H9 (cell line): ENCODE results near the gene ZFP28. TPM values are rescaled to one million over a fixed set of nuclear protein-coding genes. Genes with fewer than 3 reads are reported as not detected.

Experiments
- DNase-seq: peaks from one replicate; pipeline ENCODE4 v3.0.0-alpha.2; 2017
- H2AFZ ChIP-seq: one replicate; pipeline ENCODE4 v1.6.1; 2013; ENCODE audit warnings: mild to moderate bottlenecking, low read length, control low read depth, moderate library complexity
- H2AK5ac ChIP-seq: 2 replicates; pipeline ENCODE4 v1.6.1; 2013; ENCODE audit warnings: low read length, control low read depth, mixed read lengths; ENCODE audit not compliant: insufficient read length
- H2BK120ac ChIP-seq: one replicate; pipeline ENCODE4 v1.6.1; 2013; ENCODE audit warnings: low read depth, mild to moderate bottlenecking, low read length, control low read depth, inconsistent platforms; ENCODE audit not compliant: poor library complexity, severe bottlenecking
- H2BK12ac ChIP-seq: 2 replicates; pipeline ENCODE4 v1.6.1; 2013; ENCODE audit warnings: low read length, control low read depth, mixed read lengths, low read depth; ENCODE audit not compliant: insufficient read length
- H2BK15ac ChIP-seq: 2 replicates; pipeline ENCODE4 v1.6.1; 2013; ENCODE audit warnings: low read depth, low read length, control low read depth
- H2BK20ac ChIP-seq: one replicate; pipeline ENCODE4 v1.6.1; 2013; ENCODE audit warnings: low read depth, mild to moderate bottlenecking, low read length, control low read depth, inconsistent platforms; ENCODE audit not compliant: poor library complexity, severe bottlenecking
- H2BK5ac ChIP-seq: 2 replicates; pipeline ENCODE4 v1.6.1; 2013; ENCODE audit warnings: low read length, control low read depth, mixed read lengths; ENCODE audit not compliant: insufficient read length
- H3K14ac ChIP-seq: 2 replicates; pipeline ENCODE4 v1.6.1; 2013; ENCODE audit warnings: low read length, control low read depth; ENCODE audit not compliant: insufficient read depth
- H3K18ac ChIP-seq: 2 replicates; pipeline ENCODE4 v1.6.1; 2013; ENCODE audit warnings: low read depth, mild to moderate bottlenecking, mixed read lengths, low read length, control low read depth; ENCODE audit not compliant: insufficient read length
- H3K23ac ChIP-seq: 2 replicates; pipeline ENCODE4 v1.6.1; 2013; ENCODE audit warnings: low read length, control low read depth, mixed read lengths, low read depth; ENCODE audit not compliant: insufficient read length
- H3K23me2 ChIP-seq: 2 replicates; pipeline ENCODE4 v1.6.1; 2013; ENCODE audit warnings: low read depth, mild to moderate bottlenecking, mixed read lengths, low read length, control low read depth; ENCODE audit not compliant: insufficient read length, poor library complexity, severe bottlenecking
- H3K27ac ChIP-seq: 2 replicates; pipeline ENCODE4 v1.5.1; 2013; ENCODE audit warnings: low read length, control low read depth, mixed read lengths, low read depth; ENCODE audit not compliant: insufficient read length
- H3K27me3 ChIP-seq: 2 replicates; pipeline ENCODE4 v1.6.1; 2013; ENCODE audit warnings: low read length, control low read depth, inconsistent platforms; ENCODE audit not compliant: insufficient read depth
- H3K4ac ChIP-seq: 2 replicates; pipeline ENCODE4 v1.6.1; 2013; ENCODE audit warnings: low read depth, mild to moderate bottlenecking, control low read depth, inconsistent platforms, low read length, moderate library complexity
- H3K4me1 ChIP-seq: 2 replicates; pipeline ENCODE4 v1.6.1; 2013; ENCODE audit warnings: low read length, control low read depth, inconsistent platforms; ENCODE audit not compliant: insufficient read depth
- H3K4me2 ChIP-seq: 2 replicates; pipeline ENCODE4 v1.6.1; 2013; ENCODE audit warnings: low read length, control low read depth, mixed read lengths; ENCODE audit not compliant: insufficient read length, insufficient read depth
- H3K56ac ChIP-seq: 2 replicates; pipeline ENCODE4 v1.6.1; 2013; ENCODE audit warnings: low read depth, mild to moderate bottlenecking, mixed read lengths, low read length, control low read depth; ENCODE audit not compliant: insufficient read length
- H3K79me1 ChIP-seq: 2 replicates; pipeline ENCODE4 v1.6.1; 2013; ENCODE audit warnings: low read depth, mild to moderate bottlenecking, moderate library complexity, low read length, control low read depth, inconsistent platforms; ENCODE audit not compliant: insufficient read depth, poor library complexity, severe bottlenecking
- H3K79me2 ChIP-seq: 2 replicates; pipeline ENCODE4 v1.6.1; 2013; ENCODE audit warnings: low read length, control low read depth, inconsistent platforms; ENCODE audit not compliant: insufficient read depth
- H3K9ac ChIP-seq: 2 replicates; pipeline ENCODE4 v1.6.1; 2013; ENCODE audit warnings: low read length, control low read depth, mixed read lengths; ENCODE audit not compliant: insufficient read length; ENCODE audit errors: extremely low read depth
- H3K9me3 ChIP-seq: one replicate; pipeline ENCODE4 v1.6.1; 2013; ENCODE audit warnings: low read depth, low read length, inconsistent platforms; ENCODE audit not compliant: control insufficient read depth
- H3T11ph ChIP-seq: one replicate; pipeline ENCODE4 v1.6.1; 2013; ENCODE audit warnings: mild to moderate bottlenecking, low read length, control low read depth, inconsistent platforms
- H4K20me1 ChIP-seq: one replicate; pipeline ENCODE4 v1.6.1; 2013; ENCODE audit not compliant: control insufficient read depth, insufficient read length, insufficient read depth
- H4K5ac ChIP-seq: 2 replicates; pipeline ENCODE4 v1.6.1; 2013; ENCODE audit warnings: low read depth, mild to moderate bottlenecking, mixed read lengths, low read length, control low read depth; ENCODE audit not compliant: insufficient read length
- H4K8ac ChIP-seq: replicated peaks from 2 replicates; pipeline ENCODE4 v1.6.1; 2013; ENCODE audit warnings: low read length, control low read depth, mixed read lengths, low read depth; ENCODE audit not compliant: insufficient read length
- H4K91ac ChIP-seq: 2 replicates; pipeline ENCODE4 v1.6.1; 2013; ENCODE audit warnings: low read depth, mild to moderate bottlenecking, moderate library complexity, mixed read lengths, low read length, control low read depth; ENCODE audit not compliant: insufficient read length
- H3K27ac Mint-ChIP-seq, 3 experiments: 2 replicates in 2 of 3; 3 replicates in 1 of 3; pipeline ENCODE4 v1.8.0; 2020 to 2021; ENCODE audit warnings: mixed read lengths in 3 of 3, mild to moderate bottlenecking in 1 of 3, moderate library complexity in 1 of 3
- H3K27me3 Mint-ChIP-seq: 2 replicates; pipeline ENCODE4 v1.8.0; 2021; ENCODE audit warnings: low read depth, mild to moderate bottlenecking, moderate library complexity, mixed read lengths
- H3K36me3 Mint-ChIP-seq, 3 experiments: 2 replicates in 2 of 3; 3 replicates in 1 of 3; pipeline ENCODE4 v1.8.0; 2020 to 2021; ENCODE audit warnings: low read depth in 3 of 3, mixed read lengths in 3 of 3; ENCODE audit not compliant: insufficient read depth in 1 of 3
- H3K4me1 Mint-ChIP-seq, 2 experiments: 2 replicates each; pipeline ENCODE4 v1.8.0; 2020; ENCODE audit warnings: mixed read lengths in 2 of 2
- H3K4me3 Mint-ChIP-seq, 2 experiments: 2 replicates in 1 of 2; 3 replicates in 1 of 2; pipeline ENCODE4 v1.8.0; 2020 to 2021; ENCODE audit warnings: mild to moderate bottlenecking in 2 of 2, mixed read lengths in 2 of 2, moderate library complexity in 1 of 2
- H3K9me3 Mint-ChIP-seq, 2 experiments: 2 replicates in 1 of 2; 3 replicates in 1 of 2; pipeline ENCODE4 v1.8.0; 2020; ENCODE audit warnings: mild to moderate bottlenecking in 2 of 2, mixed read lengths in 2 of 2, moderate library complexity in 1 of 2
- WGBS: extraction: QIAGEN DNeasy Blood & Tissue Kit; methylation state at CpG from one replicate; pipeline ENCODE4 v1.1.7; 2013; ENCODE audit warnings: missing lambda C conversion rate, low lambda C conversion rate, mixed read lengths; ENCODE audit not compliant: insufficient read length; ENCODE audit errors: extremely low coverage; 5-methylcytosine and 5-hydroxymethylcytosine counted together
- total RNA-seq: library from RNA; stranded (reverse); gene quantifications from 2 replicates; pipeline ENCODE4 v1.2.1, GENCODE V29; 2021
- TF ChIP-seq, protein P1 (sequence below): fragments of 200-600 bp; sonication (generic); conservative IDR thresholded peaks from 3 replicates; pipeline ENCODE4 v1.8.0; 2021; ENCODE audit warnings: antibody characterized with exemption, mild to moderate bottlenecking

ZFP28 gene
- total RNA-seq, 1 experiment from 2014 or later: 3.8 TPM

DNA sequence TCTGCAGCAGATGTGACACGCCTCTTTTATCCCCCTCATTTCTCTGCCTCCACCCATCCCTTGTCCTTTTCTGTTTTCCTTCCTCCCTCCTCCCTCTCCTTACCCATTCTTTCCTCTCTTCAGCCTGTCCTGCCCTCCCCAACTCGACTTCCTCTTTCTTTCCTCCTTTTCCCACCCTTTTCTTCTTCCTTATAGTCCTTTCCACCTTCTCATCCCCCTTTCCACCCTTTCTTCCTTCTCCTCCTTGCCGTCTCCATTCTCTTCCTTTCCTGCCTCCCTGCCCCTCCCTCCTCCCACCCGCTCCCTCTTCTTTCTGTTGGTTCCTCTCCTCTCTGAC is 55.7 kb downstream of the ZFP28 start:
- no peak for DNase-seq
- Histone ChIP-seq H3K4me2 (peak overlapping the region; percentile 69), H2BK15ac (no peak overlapping the region), H2AFZ (no peak overlapping the region), H2BK5ac (no peak overlapping the region), H2AK5ac (no peak overlapping the region), H4K8ac (no peak overlapping the region), H3K18ac (no peak overlapping the region), H3K79me2 (peaks cover 2% of the 10 kb centered on the region; the same call in 1 of the 2 replicates), H4K20me1 (no peaks in the 10 kb centered on the region), H3K56ac (no peak overlapping the region), H3K27me3 (no peaks in the 10 kb centered on the region), H2BK12ac (no peak overlapping the region), H3K14ac (no peak overlapping the region), H3T11ph (no peak overlapping the region), H3K27ac (no peak overlapping the region), H3K4me1 (no peaks in the 10 kb centered on the region; the same call in 1 of the 2 replicates), H3K4ac (no peak overlapping the region), H3K9me3 (peaks cover 10% of the 10 kb centered on the region), H2BK20ac (no peak overlapping the region), H3K79me1 (peaks cover 3% of the 10 kb centered on the region), H2BK120ac (no peak overlapping the region), H4K5ac (peak overlapping the region; percentile 80), H3K23me2 (peaks cover 5% of the 10 kb centered on the region), H3K9ac (no peak overlapping the region), H4K91ac (no peak overlapping the region), H3K23ac (no peak overlapping the region)
- H3K4me3 Mint-ChIP-seq: peak overlapping the region; percentile 98
- no peaks in the 10 kb centered on the region for H3K27me3 Mint-ChIP-seq
- H3K9me3 Mint-ChIP-seq: peaks cover 51 to 75% of the 10 kb centered on the region in 2 experiments
- TF ChIP-seq, protein P1, sequence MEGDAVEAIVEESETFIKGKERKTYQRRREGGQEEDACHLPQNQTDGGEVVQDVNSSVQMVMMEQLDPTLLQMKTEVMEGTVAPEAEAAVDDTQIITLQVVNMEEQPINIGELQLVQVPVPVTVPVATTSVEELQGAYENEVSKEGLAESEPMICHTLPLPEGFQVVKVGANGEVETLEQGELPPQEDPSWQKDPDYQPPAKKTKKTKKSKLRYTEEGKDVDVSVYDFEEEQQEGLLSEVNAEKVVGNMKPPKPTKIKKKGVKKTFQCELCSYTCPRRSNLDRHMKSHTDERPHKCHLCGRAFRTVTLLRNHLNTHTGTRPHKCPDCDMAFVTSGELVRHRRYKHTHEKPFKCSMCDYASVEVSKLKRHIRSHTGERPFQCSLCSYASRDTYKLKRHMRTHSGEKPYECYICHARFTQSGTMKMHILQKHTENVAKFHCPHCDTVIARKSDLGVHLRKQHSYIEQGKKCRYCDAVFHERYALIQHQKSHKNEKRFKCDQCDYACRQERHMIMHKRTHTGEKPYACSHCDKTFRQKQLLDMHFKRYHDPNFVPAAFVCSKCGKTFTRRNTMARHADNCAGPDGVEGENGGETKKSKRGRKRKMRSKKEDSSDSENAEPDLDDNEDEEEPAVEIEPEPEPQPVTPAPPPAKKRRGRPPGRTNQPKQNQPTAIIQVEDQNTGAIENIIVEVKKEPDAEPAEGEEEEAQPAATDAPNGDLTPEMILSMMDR: no peak
- H3K4me1 Mint-ChIP-seq: peaks cover 8% of the 10 kb centered on the region in 2 experiments
- H3K36me3 Mint-ChIP-seq: peaks cover 13 to 32% (median 29%) of the 10 kb centered on the region in 3 experiments
- no CpG with 5 or more reads among the region's 4 CpGs for WGBS
- H3K27ac Mint-ChIP-seq: no peak overlapping the region
